GM19438 (cell line): ENCODE data around the gene PDGFRB.
A peak's percentile ranks its signal among the peaks of the same experiment; 100 is the strongest.
"Not testable (repeated sequence)": the region's sequence is repeated elsewhere in the genome, so short reads cannot be mapped to it uniquely, and the experiment has no call there.

ENCODE experiments used
- ATAC-seq: cut with Tn5 transposase; IDR thresholded peaks from one replicate; pipeline ENCODE4 v1.9.1; 2021; ENCODE audit warnings: low read depth; ENCODE audit not compliant: unreplicated experiment

Gene PDGFRB

DNA sequence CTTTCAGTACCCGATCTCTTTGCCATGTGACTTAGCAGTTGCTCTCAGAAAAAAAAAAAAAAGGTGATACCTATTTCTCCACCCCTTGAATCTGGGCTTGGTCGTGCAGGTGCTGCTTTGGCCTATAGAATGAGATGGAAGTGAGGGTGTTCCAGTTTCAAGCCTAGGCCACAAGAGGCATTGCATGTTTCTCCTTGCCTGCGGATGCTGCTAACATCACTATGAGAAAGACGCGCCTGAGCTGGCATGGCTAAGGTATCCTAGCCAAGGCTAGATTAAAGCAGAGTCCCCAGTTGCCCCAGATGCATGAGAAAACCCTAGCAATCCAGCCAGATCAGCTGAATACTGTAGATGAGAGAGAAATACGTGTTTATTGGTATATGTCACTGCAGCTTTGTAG lies 54.6 kb downstream of the PDGFRB start:
- ATAC-seq, result no peak

DNA sequence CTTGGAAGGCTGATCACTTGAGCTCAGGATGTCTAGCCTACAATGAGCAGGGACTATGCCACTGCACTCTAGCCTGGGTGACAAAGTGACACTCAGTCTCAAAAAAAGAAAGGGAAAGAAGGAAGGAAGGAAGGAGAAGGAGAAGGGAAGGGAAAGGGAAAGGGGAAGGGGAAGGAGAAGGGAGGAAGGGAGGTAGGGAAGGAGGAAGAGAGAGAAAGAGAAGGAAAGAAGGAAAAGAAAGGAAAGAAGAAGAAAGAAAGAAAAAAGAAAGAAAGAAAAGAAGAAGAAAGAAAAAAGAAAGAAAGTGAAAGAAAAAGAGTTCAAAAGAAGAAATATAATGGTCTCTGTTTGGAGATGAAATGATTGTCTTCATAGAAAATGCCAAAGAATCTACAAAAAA lies 58.5 kb downstream of the PDGFRB start:
- no peak for ATAC-seq

DNA sequence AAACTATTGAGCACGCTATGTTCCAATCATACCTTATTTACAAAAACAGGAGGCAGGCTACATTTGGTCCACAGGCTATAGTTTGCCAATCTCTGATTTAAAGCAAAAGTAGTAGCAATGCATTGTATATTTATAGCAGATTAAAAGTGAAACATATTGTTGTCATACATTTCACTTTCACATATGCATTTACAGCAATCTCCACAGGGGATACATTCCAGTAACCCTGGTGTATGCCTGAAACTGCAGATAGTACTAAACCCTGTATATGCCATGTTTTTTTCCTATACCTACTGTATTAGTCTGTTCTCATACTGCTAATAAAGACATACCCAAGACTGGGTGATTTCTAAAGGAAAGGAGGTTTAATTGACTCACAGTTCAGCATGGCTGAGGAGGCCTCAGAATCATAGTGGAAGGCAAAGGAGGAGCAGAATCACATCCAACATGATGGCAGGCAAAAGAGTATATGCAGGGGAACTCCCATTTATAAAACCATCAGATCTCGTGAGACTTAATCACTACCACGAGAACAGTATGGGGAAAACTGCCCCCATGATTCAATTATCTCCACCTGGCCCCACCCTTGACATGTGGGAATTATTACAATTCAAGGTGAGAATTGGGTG lies 63.4 kb downstream of the PDGFRB start:
- peak; percentile 56 for ATAC-seq

DNA sequence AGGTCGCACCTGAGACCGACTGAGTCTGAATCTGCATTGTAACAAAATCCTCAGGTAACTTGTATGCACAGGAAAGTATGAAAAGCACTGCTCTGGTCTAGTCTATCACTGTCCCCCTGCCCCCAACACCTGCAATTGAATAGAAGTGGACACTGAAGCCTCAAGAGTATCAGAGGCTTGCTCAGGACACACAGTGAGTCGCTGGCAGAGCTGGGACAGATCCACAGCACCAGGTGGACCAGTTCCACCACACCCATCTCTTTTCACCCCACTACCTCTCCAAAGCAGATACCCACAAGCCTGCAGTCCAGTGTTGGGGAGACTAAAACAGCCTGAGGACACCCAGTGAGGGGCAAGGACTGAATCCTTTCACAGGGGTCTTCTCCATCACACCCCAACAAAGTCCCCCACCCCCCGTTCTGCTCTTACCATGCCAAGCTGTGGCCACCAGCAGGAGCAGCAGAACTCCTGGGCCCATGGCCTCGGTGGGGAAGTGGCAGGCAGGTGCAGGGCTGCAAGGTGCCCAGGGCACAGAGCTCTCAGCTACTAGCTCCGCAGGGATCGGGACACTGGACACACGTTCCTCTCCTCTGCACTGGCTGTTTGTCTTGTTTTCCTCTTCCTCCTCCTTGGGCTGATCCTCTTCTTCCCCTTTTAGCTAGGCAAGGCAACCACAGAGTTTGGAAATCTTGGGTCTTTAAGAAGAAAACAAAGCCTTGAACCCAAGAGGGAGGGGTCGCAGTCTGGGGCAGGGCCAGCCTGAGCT lies 69.5 kb downstream of the PDGFRB start, which contains the start of gene CSF1R:
Gene CSF1R (minus strand): TSS at position 605 of the 766 bp plus-strand sequence. CDS start 127 bp downstream, at position 478.
- ATAC-seq, result no peak

DNA sequence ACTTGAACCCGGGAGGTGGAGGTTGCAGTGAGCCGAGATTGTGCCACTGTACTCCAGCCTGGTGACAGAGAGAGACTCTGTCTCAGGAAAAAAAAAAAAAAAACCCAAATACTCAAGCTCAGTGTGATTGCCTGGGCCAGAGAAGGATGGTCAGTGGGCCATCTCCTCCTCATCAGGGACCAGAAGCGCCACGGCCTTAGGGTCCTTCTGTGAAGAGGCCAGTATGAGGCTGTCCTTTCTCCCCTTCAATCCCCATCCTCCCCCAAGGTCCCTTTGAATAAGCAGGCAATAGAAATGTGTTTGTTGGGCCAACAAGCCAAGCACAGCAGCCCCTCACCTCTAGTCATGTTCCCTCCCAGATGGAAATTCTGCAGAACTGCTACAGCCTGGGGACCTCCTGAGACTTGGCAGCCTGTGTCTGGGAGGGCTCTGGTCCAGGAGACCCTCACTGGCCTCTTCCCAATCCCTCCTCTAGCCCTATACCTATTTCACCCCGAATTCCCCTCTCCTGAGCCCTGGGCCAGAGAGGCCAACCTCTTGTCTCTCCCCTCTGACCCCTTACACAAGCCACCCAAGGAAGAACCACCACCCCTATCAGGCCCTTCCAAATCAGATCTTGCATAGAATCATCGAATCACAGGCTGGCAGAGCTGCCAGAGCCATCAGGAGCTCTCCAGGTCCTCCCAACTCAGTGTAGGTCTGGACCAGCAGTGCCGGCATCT lies 70.3 kb downstream of the PDGFRB start:
- ATAC-seq, result no peak

DNA sequence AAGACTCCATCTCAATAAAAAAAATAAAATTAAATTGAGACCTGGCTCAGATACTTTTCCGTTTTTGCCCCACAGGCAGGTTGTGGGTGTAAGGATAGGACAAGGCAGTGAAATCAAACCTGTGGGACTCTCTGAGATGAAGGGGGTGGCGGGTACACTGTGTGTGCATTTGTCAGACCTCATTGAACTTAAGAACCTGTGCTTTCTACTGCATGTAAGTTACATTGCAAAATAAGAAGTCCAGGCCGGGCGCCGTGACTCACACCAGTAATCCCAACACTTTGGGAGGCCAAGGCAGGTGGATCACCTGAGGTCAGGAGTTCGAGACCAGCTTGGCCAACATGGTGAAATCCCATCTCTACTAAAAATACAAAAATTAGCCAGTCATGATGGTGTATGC lies 70.9 kb downstream of the PDGFRB start:
- ATAC-seq, result not testable (repeated sequence)

DNA sequence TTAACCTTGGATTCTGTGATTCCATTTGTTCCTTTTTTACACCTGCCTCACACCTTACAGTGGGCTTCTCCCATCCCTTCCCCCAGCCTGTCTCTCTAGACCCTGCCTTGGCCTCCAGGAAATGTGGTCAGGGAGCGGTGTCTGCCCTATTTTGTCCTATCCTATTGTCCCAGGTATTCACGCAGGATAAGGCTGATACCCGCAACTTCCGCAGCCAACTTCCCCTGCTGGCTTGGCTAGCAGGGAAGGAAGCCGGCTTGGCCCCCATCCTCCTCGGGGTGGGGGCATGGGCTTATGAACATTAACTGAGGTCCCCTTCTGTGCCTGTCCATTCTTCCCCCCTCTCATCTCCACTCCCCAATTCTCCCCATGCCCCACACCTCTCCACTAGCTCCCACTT lies 72.8 kb downstream of the PDGFRB start:
- ATAC-seq, result no peak

DNA sequence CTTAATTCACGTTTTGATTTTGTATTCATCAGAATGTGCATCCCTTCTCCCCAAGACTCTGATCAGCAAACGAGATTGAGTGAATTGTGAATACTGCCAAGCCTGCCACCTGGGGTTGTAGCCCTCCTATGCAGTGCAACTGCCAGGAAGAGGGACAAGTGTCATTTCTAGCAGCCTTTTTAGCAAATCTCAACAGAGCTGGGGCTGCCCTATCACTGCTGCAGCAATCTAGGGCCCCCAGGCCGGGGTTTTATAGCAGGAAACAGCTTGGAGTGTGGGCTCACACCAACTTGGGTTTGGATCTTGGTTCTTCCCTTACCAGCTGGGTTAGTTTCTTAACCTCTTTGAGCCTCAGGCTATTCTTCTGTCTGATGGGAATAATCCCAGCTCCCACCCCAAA lies 73.3 kb downstream of the PDGFRB start:
- no peak for ATAC-seq

DNA sequence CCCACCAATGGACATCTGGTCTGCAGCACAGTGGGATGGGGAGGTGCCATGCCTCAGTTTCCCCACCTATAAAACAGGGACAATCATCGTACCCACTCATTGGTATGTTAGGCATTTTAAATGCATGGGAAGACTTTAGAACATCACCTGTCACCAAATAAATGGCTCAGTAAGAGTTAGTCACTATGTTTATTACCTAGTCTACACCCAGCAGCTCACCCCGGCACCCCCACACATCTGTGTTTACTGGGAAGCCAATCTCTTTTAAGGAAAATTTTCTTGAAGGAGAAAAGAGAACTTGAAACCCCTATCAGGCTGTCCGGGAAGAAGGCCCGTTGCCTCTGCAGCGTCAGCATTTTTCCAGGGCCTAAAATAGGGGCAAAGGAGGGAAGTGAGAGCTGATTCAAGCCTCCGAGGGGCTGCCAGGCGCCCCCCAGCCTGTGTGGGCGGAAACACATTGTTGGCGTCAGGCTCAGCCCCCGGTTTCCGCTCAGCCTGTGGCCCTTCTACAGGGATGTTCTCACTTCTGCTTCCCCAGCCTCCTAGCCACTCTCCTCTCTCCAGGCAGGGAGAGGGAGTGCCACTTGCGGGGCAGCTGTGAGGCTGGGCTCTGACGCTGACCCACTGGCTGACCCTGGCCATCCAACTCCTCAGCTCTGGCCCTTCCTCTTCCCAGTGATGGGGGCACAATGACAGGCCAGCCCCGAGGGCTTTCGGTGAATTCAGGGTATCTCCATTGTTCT lies 73.9 kb downstream of the PDGFRB start:
- ATAC-seq, result peak; percentile 87

DNA sequence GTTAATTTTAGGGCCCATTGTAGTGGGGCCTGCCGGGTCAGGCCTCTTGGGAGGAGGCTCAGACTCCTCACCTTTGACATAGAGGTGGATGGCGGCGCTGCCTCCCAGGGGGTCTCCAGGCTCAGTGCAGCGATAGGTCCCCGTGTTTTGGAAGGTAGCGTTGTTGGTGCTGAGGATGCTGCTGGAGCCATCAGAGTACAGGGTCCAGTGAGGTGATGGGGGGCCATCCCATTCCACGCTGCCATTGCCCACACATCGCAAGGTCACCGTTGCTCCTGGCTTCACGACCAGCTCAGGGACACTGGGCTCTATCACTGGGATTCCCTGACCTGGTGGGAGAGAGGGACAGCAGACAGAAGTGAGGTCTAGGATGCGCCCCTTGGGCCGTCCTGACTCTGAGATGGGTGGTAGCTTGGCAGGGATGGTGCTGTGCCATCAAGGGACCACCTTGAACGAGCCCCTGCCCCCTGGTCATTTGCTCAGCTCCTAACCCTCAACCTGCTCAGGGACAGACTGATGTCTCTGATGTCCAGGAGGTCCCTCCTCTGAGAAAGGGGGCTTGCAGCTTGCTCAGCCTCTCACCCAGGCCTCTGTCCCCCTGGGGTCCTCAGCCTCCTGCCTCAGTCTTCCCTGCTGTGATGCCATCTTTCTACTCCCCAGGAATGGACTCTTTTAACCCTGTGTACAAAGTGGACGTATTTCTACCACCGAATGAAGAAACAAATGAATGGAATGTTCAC lies 74.8 kb downstream of the PDGFRB start:
- no peak for ATAC-seq

DNA sequence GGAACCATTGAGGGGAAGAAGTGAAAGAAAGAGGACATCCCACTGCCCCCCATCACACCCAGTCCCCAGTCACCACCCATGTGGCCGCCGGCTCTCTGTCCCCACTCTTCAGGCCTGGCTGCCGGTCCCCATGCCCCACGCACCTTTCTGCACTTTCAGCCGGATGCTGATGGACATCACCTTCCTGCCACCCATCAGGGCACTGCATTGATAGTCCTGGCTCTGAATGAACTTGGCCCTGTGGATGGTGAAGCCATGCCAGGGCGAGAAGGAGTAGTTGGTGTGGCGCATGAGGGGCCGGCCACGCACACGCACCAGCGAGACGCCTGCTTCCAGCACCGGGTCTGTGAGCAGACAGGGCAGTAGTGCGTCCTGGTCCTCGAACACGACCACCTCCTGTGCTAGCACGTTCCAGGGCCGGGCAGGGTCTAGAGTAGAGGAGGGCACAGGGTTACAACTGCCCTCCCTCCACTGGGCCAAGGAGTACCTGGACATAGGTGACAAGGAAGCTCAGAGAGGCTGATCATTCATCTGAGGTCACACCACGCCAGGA lies 75.7 kb downstream of the PDGFRB start:
- ATAC-seq, result no peak

DNA sequence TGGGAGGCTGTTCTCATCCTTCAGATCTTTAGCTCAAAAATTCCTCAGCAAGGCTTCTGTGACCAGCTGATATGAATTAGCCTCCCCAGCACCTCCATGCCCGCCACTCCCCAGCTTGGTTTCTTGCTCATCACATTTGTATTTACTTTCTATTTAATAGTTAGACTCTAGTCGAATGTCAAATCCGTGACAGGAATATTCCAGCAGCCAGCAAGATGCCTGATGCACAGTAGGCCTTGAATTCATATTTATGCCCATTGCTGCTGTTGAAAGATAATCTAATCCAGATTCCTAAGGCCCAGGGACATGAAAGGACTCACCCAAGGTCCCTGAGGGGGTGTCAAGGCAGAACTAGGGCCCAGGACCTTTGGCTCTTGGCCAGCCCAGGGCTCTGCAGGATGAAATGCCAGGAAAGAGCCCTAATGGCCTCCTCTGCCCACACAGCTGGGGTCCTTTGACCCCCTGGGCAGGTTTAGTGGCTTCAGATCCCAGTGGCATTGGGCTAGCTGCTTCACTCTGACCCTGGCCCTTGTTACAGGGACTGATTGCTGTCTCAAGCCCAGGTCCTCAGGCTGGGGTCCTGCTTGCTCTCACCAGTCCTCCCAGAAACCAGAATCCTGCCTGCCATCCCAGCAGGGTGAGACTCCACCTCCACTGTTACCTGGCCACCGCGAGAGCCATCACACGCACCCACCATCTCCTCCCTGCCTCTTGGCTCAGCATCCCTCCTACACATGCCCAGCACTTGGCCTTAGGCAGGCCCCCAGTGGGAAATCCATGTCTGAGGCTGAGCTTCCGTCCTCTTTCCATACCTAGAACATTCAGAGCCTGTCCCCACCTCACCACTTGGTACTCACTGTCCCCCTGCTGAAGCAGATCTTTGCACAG lies 76.6 kb downstream of the PDGFRB start:
- no peak for ATAC-seq

DNA sequence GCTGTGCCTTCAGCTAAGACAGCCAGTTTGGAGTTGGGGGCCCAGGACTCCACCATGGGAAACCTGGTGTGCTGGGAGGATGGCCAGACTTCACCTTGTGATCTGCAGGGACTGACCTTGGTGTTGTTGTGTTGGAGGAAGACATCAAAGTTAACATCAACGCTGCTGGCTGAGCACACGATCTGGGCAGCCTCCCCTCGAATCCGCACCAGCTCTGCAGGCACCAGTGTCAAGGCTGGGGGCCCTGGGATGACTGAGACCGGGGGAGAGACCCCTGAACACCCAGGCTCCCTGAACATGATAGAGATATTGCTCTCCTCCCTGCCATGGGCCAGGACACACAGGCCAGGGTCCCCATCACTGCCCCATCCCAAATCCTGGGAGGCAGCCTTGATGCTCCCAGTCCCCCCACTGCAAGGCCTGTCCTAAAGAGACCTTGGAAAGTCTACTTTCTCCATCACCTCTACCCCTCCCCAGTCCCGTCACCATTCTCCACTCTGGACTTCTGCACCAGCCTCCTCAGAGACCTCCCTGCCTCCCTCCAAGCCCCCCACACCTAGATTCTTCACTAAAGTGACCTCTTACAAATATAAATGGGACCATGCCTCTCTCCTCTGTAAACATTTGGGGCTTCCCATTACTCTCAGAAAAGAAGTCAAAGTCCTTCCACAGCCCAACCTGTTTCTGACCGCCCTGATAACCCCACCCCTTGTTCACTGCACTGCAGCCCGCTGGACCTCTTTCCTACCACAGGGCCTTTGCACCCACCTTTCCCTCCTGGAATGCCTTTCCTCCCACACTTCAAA lies 77.4 kb downstream of the PDGFRB start:
- no peak for ATAC-seq

DNA sequence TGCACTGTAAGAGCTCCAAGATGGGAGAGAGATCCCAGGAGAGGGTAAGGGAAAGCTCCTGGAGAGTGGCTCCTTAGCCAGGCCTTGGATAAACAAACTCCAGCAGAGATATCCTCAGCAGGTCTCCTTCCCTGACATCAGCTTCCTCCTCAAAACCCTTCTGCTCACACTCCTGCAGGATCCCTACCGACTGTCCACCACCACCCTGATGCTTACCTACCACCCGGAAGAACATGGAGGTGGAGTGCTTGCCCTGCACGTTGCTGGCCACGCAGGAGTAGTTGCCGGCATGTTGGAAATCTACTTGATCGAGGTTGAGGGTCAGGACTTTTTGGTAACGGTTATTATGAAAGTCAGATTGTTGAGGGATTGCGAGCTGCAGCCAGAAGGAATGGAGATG lies 78.6 kb downstream of the PDGFRB start:
- no peak for ATAC-seq

DNA sequence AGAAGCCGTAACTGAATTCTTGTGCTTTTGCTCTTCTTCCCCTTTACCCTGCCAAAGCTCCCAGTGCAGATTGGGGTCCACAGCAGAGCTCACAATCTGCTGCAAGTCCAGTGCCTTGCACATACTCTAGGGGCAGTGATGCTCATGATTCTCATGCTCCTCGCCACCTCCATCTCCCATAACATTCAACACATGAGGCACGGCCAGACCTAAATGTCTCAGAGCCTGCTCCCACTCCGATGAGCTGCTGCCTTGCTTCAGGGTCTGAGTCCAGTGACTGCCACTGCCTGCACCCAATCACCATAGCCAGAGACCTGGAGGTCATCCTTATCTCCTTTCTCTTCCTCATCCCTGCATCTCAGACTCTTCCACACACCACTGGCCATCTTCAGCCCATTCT lies 79.8 kb downstream of the PDGFRB start:
- ATAC-seq, result no peak

DNA sequence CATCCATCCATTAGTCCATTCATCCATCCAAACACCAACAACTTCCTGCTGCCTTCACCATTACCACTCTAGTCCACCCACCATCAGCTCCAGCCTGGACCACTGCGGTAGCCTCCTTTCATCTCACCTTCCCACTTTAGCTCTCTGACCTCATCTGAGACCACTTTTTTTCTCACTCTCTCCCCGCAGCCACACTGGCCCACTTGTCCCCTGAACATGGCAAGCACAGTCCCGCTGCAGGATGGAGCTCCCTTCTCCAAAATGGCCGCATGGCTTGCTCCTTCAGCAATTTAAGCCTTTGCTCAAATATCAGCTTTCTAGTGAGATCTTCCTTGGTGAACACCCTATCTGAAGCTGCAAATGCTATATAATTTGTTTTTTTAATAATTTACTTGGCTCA lies 80.4 kb downstream of the PDGFRB start:
- ATAC-seq, result no peak

DNA sequence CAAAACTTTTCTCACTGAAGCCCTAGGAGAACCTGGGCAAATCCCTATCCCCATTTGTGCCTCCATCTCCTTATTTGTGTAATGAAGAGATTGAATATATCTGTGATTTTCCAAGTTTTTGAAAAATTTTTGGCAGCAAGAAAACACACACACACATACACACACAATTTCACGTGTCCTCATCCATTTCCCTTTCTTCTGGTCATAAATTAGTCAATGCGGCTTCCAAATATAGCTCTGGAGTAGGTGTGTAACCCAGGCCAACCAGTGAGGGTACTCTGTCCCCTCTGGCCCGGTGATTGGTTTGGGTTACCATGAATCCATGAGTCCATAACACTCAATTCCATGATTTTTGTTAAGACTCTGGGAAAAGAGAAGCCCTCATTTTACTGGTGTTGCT lies 82.0 kb downstream of the PDGFRB start:
- ATAC-seq, result no peak

DNA sequence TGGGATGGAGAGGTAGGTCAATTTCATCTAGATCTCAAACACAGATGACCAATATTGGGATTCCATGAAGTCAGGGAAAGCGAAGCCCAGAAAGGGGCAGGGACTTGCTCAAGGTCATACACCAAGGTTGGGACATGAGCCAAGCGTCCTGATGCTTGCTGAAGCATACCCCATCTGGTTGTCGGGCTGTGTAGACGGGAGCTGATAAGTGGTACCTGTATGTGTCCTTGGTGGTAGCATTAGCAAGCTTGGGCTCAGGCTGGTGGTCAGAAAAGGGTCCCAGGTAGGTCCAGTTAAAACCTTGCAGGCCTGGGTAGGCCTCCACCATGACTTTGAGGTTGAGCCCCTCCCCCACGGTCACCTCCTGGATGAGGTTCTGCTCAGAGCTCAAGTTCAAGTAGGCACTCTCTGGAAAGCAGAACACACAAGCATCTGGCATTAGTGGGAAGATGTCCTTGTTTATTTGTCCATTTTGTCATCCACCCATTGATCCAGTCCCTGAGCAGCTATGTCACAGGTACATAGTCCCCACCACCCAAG lies 82.5 kb downstream of the PDGFRB start:
- ATAC-seq, result no peak
